ENCODE results near the gene SLC7A5. TPM values are rescaled to one million over a fixed set of nuclear protein-coding genes. Genes with fewer than 3 reads are reported as not detected.
"Not testable (repeated sequence)": the region's sequence is repeated elsewhere in the genome, so short reads cannot be mapped to it uniquely, and the experiment has no call there.

Gene SLC7A5
- polyA plus RNA-seq, 1 experiment: 17.9 TPM

DNA sequence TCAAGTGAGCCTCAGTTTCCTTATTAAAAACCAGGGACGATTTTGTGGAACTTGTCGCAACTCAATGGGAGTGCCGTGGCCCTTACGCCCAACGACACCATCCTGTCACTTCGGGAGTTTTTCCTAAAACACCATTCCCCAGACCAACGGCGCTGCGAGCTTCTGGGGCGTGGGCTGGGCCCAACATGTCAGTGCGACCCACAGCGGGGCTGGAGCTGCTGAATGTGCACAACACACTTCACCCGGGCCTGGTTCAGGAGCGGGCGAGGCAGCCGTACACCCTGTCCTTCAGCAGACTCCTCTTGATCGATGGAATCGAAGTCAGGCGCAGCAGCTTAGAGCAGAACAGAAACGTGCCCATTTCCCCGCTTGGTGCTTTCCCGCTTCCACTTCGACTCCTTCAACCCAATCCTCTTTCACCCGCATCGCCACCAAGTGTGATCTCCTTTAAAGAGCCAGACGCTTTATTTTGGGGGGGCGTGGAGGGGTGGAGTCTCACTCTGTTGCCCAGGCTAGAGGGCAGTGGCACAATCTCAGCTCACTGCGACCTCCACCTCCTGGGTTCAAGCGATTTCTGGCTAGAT is 13.2 kb upstream of the SLC7A5 start:
- TF ChIP-seq, protein P1, sequence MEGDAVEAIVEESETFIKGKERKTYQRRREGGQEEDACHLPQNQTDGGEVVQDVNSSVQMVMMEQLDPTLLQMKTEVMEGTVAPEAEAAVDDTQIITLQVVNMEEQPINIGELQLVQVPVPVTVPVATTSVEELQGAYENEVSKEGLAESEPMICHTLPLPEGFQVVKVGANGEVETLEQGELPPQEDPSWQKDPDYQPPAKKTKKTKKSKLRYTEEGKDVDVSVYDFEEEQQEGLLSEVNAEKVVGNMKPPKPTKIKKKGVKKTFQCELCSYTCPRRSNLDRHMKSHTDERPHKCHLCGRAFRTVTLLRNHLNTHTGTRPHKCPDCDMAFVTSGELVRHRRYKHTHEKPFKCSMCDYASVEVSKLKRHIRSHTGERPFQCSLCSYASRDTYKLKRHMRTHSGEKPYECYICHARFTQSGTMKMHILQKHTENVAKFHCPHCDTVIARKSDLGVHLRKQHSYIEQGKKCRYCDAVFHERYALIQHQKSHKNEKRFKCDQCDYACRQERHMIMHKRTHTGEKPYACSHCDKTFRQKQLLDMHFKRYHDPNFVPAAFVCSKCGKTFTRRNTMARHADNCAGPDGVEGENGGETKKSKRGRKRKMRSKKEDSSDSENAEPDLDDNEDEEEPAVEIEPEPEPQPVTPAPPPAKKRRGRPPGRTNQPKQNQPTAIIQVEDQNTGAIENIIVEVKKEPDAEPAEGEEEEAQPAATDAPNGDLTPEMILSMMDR (IDR thresholded peaks at IDR 0.05; ENCODE audit: low read depth, low read length): no peak
- DNase-seq (ENCODE audit: low read depth, low spot score): no peak
- no peak overlapping the region for H3K27ac ChIP-seq (ENCODE audit: low read depth, low read length)
- POLR2A ChIA-PET: no interaction called here
- H3K4me3 ChIP-seq (ENCODE audit: low read depth, low read length): no peak overlapping the region
- peaks cover 2% of the 10 kb centered on the region; the same call in 1 of the 2 replicates for H3K9me3 ChIP-seq (ENCODE audit: control insufficient read depth, insufficient read depth, low read length)
- CTCF ChIA-PET: interaction anchor here (0.6 kb wide), 2 partner anchors 20 to 46 kb away, joined by 4 to 5 read pairs; no protein-coding TSS in a partner anchor
- peaks cover 24% of the 10 kb centered on the region for H3K27me3 ChIP-seq (ENCODE audit: control insufficient read depth, insufficient read depth, low read length)

DNA sequence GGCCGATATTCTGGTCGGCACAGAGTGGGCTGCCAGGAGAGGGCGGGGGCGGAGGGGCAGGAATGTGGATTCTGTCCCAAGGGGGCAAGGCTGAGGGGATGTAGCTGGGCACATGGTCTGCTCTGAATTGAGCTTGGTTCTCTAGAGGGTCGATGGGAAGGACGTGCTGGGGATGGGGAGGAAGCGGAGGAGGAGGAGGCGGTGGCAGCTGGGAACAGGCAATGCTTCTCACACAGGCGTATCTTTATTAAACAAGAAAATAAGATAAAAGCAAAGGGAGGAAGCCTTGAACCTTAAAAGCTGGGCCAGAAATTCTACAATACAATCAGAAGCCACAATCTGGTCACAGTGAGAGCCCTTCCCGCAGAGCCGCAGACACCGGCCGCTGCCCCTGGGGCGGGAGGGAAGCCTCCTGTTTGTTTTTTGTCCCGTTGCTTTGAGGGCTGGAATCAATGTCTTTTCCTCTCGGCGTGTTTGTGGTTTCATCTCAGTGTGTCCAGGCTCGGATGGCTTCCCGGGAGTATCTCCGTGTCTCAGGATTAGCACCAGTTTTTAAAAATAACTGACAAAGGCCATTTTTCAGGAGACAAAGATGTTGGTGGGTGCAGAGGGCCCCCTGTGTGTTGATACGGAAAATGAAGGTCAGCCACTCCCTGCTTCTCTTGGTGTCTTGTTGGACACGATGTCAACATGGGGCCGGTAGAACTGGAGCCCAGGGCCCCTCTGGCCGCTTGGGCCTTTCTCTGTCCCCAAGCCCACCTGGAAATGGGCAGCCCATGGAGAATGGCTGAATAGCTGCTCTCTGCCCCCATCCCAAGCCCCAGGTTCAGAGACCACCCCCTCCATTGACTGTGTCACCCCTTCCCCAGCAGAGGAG is 12.3 kb upstream of the SLC7A5 start:
- TF ChIP-seq, protein P1 (IDR thresholded peaks at IDR 0.05; ENCODE audit: low read depth, low read length): no peak
- Histone ChIP-seq H3K9me3 (ENCODE audit: control insufficient read depth, insufficient read depth, low read length) (peaks cover 2% of the 10 kb centered on the region; the same call in 1 of the 2 replicates), H3K27ac (ENCODE audit: low read depth, low read length) (no peak overlapping the region), H3K27me3 (ENCODE audit: control insufficient read depth, insufficient read depth, low read length) (peaks cover 20% of the 10 kb centered on the region), H3K4me3 (ENCODE audit: low read depth, low read length) (no peak overlapping the region)
- DNase-seq (ENCODE audit: low read depth, low spot score): no peak
- CTCF ChIA-PET: interaction anchor here (0.6 to 0.9 kb wide), 2 partner anchors 10 to 47 kb away, joined by 4 to 5 read pairs; no protein-coding TSS in a partner anchor
- POLR2A ChIA-PET: no interaction called here

DNA sequence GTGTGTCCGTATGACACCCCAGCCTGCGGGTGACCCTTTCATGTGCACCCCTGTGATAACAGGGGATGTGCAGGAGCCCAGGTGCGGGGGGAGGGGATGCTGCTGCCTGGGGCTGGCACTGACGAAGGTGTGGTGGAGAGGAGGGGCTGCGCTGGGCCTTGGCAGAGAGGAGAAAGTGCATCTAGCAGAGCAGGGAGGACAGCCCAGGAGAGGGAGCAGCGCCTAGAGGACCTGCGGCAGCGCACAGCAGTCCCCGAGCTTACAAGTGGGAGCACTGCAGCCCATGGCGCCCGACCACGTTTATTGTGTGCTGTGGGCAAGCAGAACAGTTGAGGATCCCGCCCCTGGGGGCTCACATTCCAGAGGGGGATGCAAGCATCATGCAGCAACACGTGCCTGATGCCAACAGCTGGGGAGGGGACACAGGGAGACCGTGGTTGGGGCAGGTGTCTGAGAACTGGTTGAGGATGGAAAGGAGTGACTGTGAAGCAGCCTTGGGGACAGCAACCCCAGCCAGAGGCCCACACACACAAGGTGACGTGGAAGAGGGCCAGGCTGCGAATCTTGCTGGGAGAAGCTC is 10.9 kb upstream of the SLC7A5 start:
- no peak overlapping the region for H3K27ac ChIP-seq (ENCODE audit: low read depth, low read length)
- H3K4me3 ChIP-seq (ENCODE audit: low read depth, low read length): no peak overlapping the region
- no peak for DNase-seq (ENCODE audit: low read depth, low spot score)
- TF ChIP-seq, protein P1 (IDR thresholded peaks at IDR 0.05; ENCODE audit: low read depth, low read length): no peak
- peaks cover 2% of the 10 kb centered on the region; the same call in 1 of the 2 replicates for H3K9me3 ChIP-seq (ENCODE audit: control insufficient read depth, insufficient read depth, low read length)
- peaks cover 20% of the 10 kb centered on the region for H3K27me3 ChIP-seq (ENCODE audit: control insufficient read depth, insufficient read depth, low read length)
- POLR2A ChIA-PET: interaction anchor here (0.5 kb wide), 1 partner anchor 103 kb away, joined by 9 read pairs; no protein-coding TSS in a partner anchor
- CTCF ChIA-PET: no interaction called here

DNA sequence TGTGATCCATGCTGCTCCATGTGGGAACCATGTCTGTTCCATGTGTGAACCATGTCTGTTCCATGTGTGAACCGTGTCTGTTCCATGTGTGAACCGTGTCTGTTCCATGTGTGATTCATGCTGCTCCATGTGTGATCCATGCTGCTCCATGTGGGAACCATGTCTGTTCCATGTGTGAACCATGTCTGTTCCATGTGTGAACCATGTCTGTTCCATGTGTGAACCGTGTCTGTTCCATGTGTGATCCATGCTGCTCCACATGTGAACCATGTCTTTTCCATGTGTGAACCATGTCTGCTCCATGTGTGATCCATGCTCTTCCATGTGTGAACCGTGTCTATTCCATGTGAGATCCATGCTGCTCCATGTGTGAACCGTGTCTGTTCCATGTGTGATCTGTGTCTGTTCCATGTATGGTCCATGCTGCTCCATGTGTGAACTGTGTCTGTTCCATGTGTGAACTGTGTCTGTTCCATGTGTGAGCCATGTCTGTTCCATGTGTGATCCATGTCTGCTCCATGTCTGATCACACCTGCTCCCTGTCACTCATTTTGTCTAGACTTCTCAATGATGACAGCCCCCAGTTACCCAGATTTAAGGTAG is 10.2 kb upstream of the SLC7A5 start:
- POLR2A ChIA-PET: interaction anchor here (0.5 kb wide), 1 partner anchor 102 kb away, joined by 9 read pairs; no protein-coding TSS in a partner anchor
- DNase-seq (ENCODE audit: low read depth, low spot score): not testable (repeated sequence)

DNA sequence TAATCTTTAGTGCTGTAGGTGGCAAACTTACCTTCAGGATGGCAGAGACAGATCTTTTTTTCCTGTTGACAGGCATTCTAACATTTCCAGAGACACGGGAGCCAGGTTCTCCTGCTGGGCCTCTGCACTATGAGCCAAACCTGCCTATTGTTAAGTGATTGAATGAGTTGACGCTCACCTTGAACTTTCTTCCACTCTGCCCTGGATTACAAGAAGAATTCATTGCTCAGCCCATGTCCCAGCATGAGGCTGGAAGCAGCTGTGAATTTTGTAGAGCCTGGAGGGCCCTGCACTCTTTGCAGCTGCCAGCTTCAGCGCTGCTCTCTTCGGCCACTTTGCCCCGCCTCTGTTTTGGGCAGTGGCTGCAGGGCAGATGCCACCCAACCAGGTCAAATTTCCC is 9.4 kb upstream of the SLC7A5 start:
- ChIA-PET CTCF (no interaction called here), POLR2A (no interaction called here)
- H3K27me3 ChIP-seq (ENCODE audit: control insufficient read depth, insufficient read depth, low read length): peaks cover 22% of the 10 kb centered on the region
- H3K27ac ChIP-seq (ENCODE audit: low read depth, low read length): no peak overlapping the region
- H3K4me3 ChIP-seq (ENCODE audit: low read depth, low read length): no peak overlapping the region
- DNase-seq (ENCODE audit: low read depth, low spot score): no peak
- peaks cover 2% of the 10 kb centered on the region; the same call in 1 of the 2 replicates for H3K9me3 ChIP-seq (ENCODE audit: control insufficient read depth, insufficient read depth, low read length)
- TF ChIP-seq, protein P1 (IDR thresholded peaks at IDR 0.05; ENCODE audit: low read depth, low read length): no peak

More for the DNA sequence above, 10.2 kb upstream of the SLC7A5 start:
- CTCF ChIA-PET; H3K4me3 ChIP-seq (ENCODE audit: low read depth, low read length); H3K9me3 ChIP-seq (ENCODE audit: control insufficient read depth, insufficient read depth, low read length); H3K27ac ChIP-seq (ENCODE audit: low read depth, low read length): not testable (repeated sequence)
- H3K27me3 ChIP-seq (ENCODE audit: control insufficient read depth, insufficient read depth, low read length): peaks cover 22% of the 10 kb centered on the region
